ENCODE measurements around the gene PPM1J. TPM values are rescaled to one million over a fixed set of nuclear protein-coding genes. Genes with fewer than 3 reads are reported as not detected.

Gene PPM1J
- total and polyA plus RNA-seq, 2 of the 8 experiments (the other 6 are each of a cell fraction or from before 2014, with no cell fraction given), result 19.4 to 31.6 TPM

- Histone ChIP-seq H2BK120ac (replicated peaks; ENCODE audit: low read depth, low read length) (no peak overlapping the region), H2BK5ac (ENCODE audit: low read depth, low read length) (no peak overlapping the region; the same call in 1 of the 2 replicates), H3K56ac (replicated peaks; ENCODE audit: insufficient read length, low read depth, low read length) (no peak overlapping the region), H4K5ac (ENCODE audit: insufficient read length, low read depth, low read length) (no peak overlapping the region), H3K36me3 (ENCODE audit: control insufficient read depth in 2 of 4, insufficient read depth in 4 of 4, low read length in 3 of 4) (peaks cover 0 to 5% (median 3%) of the 10 kb centered on the region in 4 experiments; a peak in 4 of 8 replicates), H2AFZ (ENCODE audit: low read length) (no peak overlapping the region), H3K27ac (ENCODE audit: low read depth, low read length) (no peak overlapping the region), H3K23me2 (ENCODE audit: low read depth, low read length) (peaks cover 14% of the 10 kb centered on the region), H3K18ac (ENCODE audit: extremely low read depth, low read length) (peak overlapping the region; percentile 56; the same call in 1 of the 2 replicates), H2BK15ac (ENCODE audit: low read length) (no peak overlapping the region), H3K4me2 (ENCODE audit: insufficient read depth in 1 of 2, low read depth in 2 of 2, low read length in 2 of 2) (peak overlapping the region; percentile 75 to 82), H3K4ac (replicated peaks; ENCODE audit: insufficient read length, low read depth, low read length) (no peak overlapping the region), H4K8ac (ENCODE audit: extremely low read depth, insufficient read depth, low read length) (peak overlapping the region; percentile 69; the same call in 1 of the 2 replicates), H3K14ac (ENCODE audit: insufficient read length) (no peak overlapping the region), H4K20me1 (replicated peaks in 1 of 2; ENCODE audit: control insufficient read depth in 1 of 2, insufficient read depth in 2 of 2, low read length in 2 of 2) (peaks cover 0 to 8% of the 10 kb centered on the region in 2 experiments), H3K9ac (replicated peaks in 1 of 4; ENCODE audit: extremely low read depth in 1 of 4, low read depth in 3 of 4, low read length in 3 of 4) (peak overlapping the region in 1 of 4 experiments; percentile 73; a peak in 3 of 7 replicates), H3K79me2 (ENCODE audit: control insufficient read depth in 1 of 2, insufficient read depth in 2 of 2, low read length in 2 of 2) (no peaks in the 10 kb centered on the region), H3K27me3 (replicated peaks in 1 of 4; ENCODE audit: control insufficient read depth in 3 of 4, extremely low read depth in 1 of 4, insufficient read depth in 3 of 4, low read length in 3 of 4) (peaks cover 0 to 23% (median 12%) of the 10 kb centered on the region in 4 experiments; a peak in 4 of 7 replicates), H2BK20ac (ENCODE audit: low read length) (no peak overlapping the region), H2BK12ac (ENCODE audit: low read depth, low read length) (no peak overlapping the region), H3K4me1 (replicated peaks in 1 of 4; ENCODE audit: control insufficient read depth in 3 of 4, insufficient read depth in 4 of 4, low read length in 3 of 4) (peaks cover 0 to 20% (median 13%) of the 10 kb centered on the region in 4 experiments; a peak in 6 of 7 replicates), H2AK5ac (ENCODE audit: low read depth, low read length) (no peak overlapping the region), H4K91ac (replicated peaks; ENCODE audit: insufficient read length, low read length) (no peak overlapping the region), H3K4me3 (ENCODE audit: extremely low read depth in 1 of 4, insufficient read depth in 2 of 4, low read depth in 3 of 4, low read length in 4 of 4) (peak overlapping the region; percentile 59 to 81 (median 68)), H3K9me3 (ENCODE audit: insufficient read depth in 2 of 2, low read depth in 1 of 2, low read length in 1 of 2) (no peaks in the 10 kb centered on the region), H3K23ac (ENCODE audit: insufficient read length) (no peak overlapping the region), H3K79me1 (ENCODE audit: low read depth, low read length) (no peaks in the 10 kb centered on the region)
- ChIA-PET POLR2A (ENCODE audit: partially characterized antibody) (interaction anchor here (0.6 to 4.3 kb wide), 17 partner anchors 9 to 358 kb away, joined by 3 to 32 read pairs (median 4); partner anchors contain the start of genes LRIG2, MOV10, SLC16A1 and WNT2B), CTCF (ENCODE audit: partially characterized antibody) (interaction anchor here (0.5 to 14.2 kb wide), 31 partner anchors 9 to 962 kb away, joined by 3 to 547 read pairs (median 6); partner anchors contain the start of genes LRIG2 and MOV10)
- DNase-seq (ENCODE audit: low read depth in 1 of 2, low spot score in 2 of 2), result peak in 1 of 2 experiments; percentile 74
- TF ChIP-seq TBP (IDR thresholded peaks at IDR 0.05; ENCODE audit: low read depth, low read length) (0 out of 2 replicates have a peak, but pooled peaks have one; percentile 25), PHF8 (conservative IDR thresholded peaks at IDR 0.05; ENCODE audit: low read depth, low read length) (peak; percentile 56), ASH2L (IDR thresholded peaks at IDR 0.05; ENCODE audit: low read length) (peak; percentile 84), BACH1 (IDR thresholded peaks at IDR 0.05; ENCODE audit: low read length) (peak; percentile 30; the same call in 1 of the 2 replicates), RBBP5 (IDR thresholded peaks at IDR 0.05; ENCODE audit: borderline replicate concordance, low read depth, low read length) (peak; percentile 82; the same call in 1 of the 2 replicates), ZNF274 (IDR thresholded peaks at IDR 0.05; ENCODE audit: borderline replicate concordance, extremely low read depth, low read length) (no peak), HDAC6 (IDR thresholded peaks at IDR 0.05; ENCODE audit: low read depth, low read length) (no peak)
- 2% methylated on average over 67 of the region's 86 CpGs; no CpG with 5 or more reads in 1 of the 2 experiments for WGBS, 2 experiments (ENCODE audit: extremely low coverage in 1 of 2, insufficient coverage in 1 of 2, insufficient read length in 1 of 2, insufficient replicate concordance in 2 of 2, low coverage in 1 of 2, low lambda C conversion rate in 2 of 2, missing lambda C conversion rate in 1 of 2)
- no peak for FAIRE-seq
These were observed 544 bp downstream of the PPM1J start for GRCh38 chr1:112714313-112715263.

All from H1 (cell line).